ENCODE data around the gene ADGRA1.
"Not testable (repeated sequence)": the region's sequence is repeated elsewhere in the genome, so short reads cannot be mapped to it uniquely, and the experiment has no call there.

The ADGRA1 gene, protein sequence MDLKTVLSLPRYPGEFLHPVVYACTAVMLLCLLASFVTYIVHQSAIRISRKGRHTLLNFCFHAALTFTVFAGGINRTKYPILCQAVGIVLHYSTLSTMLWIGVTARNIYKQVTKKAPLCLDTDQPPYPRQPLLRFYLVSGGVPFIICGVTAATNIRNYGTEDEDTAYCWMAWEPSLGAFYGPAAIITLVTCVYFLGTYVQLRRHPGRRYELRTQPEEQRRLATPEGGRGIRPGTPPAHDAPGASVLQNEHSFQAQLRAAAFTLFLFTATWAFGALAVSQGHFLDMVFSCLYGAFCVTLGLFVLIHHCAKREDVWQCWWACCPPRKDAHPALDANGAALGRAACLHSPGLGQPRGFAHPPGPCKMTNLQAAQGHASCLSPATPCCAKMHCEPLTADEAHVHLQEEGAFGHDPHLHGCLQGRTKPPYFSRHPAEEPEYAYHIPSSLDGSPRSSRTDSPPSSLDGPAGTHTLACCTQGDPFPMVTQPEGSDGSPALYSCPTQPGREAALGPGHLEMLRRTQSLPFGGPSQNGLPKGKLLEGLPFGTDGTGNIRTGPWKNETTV

GRCh38 chr10:133087679-133088178 is at the start of gene ADGRA1:
Gene ADGRA1, plus strand, starts transcription at chr10:133087924. Its CDS starts 986 bp downstream, at chr10:133088910.
- DNase-seq (ENCODE audit: low read depth in 3 of 3, low spot score in 1 of 3) = no peak

- no peak for DNase-seq (ENCODE audit: low read depth in 3 of 3, low spot score in 1 of 3)
These were observed 49.5 kb upstream of the ADGRA1 start for GRCh38 chr10:133038036-133038823.

GRCh38 chr10:133039107-133039802 is 48.5 kb upstream of the ADGRA1 start:
- no peak for DNase-seq (ENCODE audit: low read depth in 3 of 3, low spot score in 1 of 3)

DNA sequence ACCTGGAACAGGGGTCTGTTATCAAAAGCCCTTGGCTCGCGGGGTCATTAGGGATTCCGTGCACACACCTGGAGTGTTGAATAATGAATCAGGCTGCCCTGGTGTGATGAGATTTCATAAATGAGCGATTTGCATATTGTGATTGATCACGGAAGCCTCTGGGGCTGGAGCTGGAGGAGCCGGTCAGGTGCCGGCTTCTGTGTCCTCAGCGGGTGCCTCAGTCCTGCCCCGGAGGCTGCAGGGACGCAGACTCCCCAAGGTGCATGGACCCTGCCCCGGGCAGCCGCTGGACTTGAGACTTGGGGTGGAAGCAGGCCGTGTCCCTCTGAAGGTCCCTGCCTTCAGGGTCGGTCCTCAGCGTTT is 47.9 kb upstream of the ADGRA1 start:
- no peak for DNase-seq (ENCODE audit: low read depth in 3 of 3, low spot score in 1 of 3)

- DNase-seq (ENCODE audit: low read depth in 3 of 3, low spot score in 1 of 3) = no peak
These were observed 47.5 kb upstream of the ADGRA1 start for GRCh38 chr10:133040198-133040597.

DNA sequence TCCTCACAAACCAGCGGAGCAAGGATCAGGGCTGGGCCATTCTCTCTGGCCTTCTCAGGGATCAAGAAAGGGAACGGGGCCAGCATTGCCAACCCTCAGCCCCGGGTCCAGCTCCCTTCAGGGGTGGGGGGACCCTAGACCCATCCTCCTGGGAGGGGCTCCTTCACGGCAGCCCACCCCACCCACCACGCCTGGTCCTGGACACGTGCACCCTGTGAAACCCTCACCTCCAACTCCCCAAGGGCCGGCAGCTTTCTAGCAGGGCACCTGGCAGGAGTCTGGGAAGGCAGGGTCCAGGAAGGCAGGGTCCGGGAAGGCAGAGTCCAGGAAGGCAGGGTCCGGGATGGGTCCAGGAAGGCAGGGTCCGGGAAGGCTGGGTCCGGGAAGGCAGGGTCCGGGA is 46.6 kb upstream of the ADGRA1 start:
- no peak for DNase-seq (ENCODE audit: low read depth in 3 of 3, low spot score in 1 of 3)

GRCh38 chr10:133042061-133042460 is 45.7 kb upstream of the ADGRA1 start:
- no peak for DNase-seq (ENCODE audit: low read depth in 3 of 3, low spot score in 1 of 3)

DNA sequence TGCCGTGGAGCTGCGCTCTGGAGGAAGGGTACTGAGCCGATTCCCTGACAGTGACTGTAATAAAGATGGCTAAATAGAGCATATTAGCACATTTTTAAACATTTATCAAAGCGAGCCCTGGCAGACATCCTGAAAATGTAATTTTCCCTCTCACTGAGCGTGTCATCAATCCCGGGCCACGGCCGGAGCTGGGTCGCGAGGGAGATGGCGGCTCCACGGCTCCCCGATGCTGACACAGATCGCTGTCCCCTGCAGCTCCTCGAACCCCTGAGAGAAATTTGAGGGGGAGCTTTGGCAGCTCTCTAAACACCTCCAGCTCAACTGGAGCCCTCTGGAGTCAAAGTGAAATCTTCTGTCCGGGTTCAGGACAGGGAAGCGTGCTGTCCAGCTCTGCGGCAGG is 44.9 kb upstream of the ADGRA1 start:
- DNase-seq (ENCODE audit: low read depth in 3 of 3, low spot score in 1 of 3) = no peak

DNA sequence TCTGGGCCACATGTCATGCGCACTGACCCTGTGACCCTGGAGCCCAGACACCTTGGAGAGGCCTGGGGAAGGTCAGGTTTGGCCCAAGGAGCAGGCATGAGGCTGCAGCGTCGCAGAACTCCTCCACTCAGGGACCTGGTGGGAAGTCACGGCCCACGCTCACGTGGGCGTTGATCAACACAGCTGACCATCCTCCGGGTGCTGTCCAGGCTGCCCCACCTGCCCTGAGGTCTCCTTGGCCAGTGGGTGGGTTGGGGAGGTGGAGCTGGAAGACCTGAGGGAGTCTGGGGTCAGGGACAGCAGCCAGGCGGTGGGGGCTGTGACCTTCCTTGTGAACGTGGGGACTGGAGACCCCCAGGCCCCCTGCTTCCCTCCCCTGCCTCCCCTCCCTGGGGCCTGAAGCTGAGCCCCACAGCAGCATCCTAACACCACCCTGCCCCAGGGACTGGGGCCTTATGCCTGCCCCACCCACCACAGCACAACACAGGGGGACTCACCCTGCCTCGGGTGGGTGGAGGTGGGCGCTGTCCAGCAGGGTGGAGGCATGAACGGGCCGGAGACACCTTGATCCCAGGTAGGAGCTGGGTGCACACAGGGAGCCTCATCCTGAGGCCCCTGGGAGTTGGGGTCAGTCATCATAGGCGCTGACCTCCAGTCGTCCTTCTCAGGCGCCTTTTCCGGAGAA is 44.0 kb upstream of the ADGRA1 start:
- DNase-seq (ENCODE audit: low read depth in 3 of 3, low spot score in 1 of 3) = no peak

DNA sequence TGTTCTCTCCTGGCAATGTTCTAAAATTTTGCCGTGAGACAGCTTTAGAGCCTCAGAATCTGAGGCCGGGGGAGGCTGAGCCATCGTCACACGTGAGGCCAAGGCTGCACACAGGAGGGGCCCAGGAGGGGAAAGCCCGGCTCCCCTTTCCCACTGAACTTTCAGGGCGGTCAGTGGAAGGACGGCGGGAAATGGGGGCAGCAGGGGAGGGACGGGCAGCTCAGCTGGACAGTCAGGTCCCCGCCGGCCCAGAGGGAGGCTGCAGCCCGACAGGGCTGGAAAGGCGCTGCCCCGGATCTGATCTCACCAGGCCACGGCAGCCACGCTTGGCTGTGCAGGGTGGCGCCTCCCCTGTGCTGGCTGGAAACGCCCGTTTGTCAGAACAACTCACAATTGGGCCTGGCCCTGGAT is 43.3 kb upstream of the ADGRA1 start:
- no peak for DNase-seq (ENCODE audit: low read depth in 3 of 3, low spot score in 1 of 3)

DNA sequence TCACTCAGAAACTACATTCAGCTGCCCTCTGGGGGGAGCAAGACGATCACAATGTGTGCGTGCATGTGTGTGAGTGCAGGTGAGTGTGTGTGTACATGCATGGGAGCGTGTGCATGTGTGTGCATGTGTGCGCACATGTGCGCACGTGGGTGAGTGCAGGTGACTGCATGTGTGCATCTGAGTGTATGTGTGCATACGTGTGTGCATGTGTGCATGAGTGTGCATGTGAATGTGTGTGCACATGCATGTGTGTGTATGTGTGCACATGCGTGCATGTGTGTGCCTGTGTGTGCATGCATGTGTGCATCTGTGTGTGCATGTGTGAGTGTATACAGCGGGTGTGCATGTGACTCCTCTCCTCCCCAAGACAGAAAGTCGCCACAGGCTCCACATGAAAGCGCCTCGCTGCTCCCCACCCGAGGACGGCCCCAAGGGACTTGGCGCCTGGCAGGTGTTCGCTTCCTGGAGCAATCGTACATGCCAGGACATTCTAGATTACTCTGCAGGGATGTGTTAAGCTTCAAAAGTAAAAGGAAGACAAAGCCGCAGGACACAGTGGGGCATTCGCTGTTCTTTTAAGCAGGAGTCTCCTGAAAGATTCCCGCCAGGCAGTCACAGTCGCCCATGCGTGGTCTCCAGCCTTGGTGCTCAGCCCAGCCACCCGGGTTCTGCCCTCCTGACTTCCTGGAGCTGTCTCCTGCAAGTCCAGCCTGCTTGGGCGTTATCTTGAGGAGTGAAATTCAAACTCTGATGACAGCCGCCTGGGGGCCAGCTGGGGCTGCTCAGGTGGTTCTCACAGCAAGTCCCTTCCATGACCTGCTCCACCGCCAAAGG is 42.0 kb upstream of the ADGRA1 start:
- DNase-seq (ENCODE audit: low read depth in 3 of 3, low spot score in 1 of 3) = no peak

GRCh38 chr10:133046390-133046765 is 41.3 kb upstream of the ADGRA1 start:
- no peak for DNase-seq (ENCODE audit: low read depth in 3 of 3, low spot score in 1 of 3)

- no peak for DNase-seq (ENCODE audit: low read depth in 3 of 3, low spot score in 1 of 3)
These were observed 40.1 kb upstream of the ADGRA1 start for GRCh38 chr10:133047526-133048123.

- DNase-seq (ENCODE audit: low read depth in 3 of 3, low spot score in 1 of 3) = no peak
These were observed 39.5 kb upstream of the ADGRA1 start for GRCh38 chr10:133048266-133048665.

DNA sequence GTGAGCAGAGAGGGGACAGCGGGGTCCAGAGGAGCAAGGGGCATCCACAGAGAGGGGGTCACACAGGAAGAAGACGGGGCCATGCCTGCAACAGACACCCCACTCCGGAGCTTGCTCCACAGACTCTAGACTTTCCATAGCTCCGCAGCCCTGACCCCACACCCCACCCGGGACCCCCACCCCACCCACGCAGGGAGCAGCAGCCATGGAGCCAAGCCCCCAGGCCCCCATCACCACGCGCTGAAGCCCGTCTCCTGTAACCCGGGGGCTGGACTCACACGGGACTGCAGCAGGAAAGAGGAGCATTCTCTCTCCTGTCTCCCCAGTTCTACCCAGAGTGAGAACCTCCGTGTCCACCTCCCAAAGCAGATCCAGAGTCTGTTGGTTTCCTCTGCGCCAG is 38.8 kb upstream of the ADGRA1 start:
- DNase-seq (ENCODE audit: low read depth in 3 of 3, low spot score in 1 of 3) = no peak

- DNase-seq (ENCODE audit: low read depth in 3 of 3, low spot score in 1 of 3) = no peak
These were observed 38.1 kb upstream of the ADGRA1 start for GRCh38 chr10:133049639-133050038.

DNA sequence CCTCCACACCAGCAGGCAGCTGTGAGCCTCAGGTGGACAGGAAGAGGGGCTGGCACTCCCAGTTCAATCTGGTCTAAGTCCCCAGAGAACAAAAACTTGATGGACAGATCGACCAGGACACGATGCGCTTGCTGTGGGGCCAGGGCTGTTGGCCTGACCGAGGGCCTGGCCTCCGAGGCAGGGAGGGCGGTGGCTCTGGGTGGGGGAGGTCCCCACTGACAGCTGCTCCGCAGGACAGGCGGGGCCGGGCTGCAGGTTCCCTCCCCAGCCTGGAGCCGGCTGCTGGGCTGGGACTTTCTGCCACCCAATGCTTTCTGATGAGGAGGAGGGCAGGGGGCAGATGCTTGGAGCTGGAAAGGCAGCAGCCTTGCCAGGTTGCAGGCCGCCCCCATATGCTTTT is 37.4 kb upstream of the ADGRA1 start:
- no peak for DNase-seq (ENCODE audit: low read depth in 3 of 3, low spot score in 1 of 3)

DNA sequence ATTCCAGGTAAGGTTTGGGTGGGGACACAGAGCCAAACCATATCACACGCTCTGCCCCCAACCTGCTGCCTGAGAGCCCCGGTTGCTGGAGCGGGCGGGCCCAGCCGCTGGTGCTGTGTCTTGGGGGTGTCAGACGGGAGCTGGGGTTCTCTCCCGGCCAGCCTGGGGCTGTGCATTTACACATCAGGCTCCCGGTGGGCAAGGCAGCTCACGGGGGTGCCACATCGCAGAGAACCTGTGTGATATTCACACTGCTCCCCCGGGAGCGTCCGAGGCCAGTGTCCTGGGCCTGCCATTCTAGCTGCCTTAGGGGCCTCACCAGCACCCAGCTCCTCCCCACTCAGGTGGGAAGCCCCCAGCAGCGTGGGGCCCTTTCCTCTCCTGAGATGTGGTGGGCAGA is 35.6 kb upstream of the ADGRA1 start:
- no peak for DNase-seq (ENCODE audit: low read depth in 3 of 3, low spot score in 1 of 3)

- not testable (repeated sequence) for DNase-seq (ENCODE audit: low read depth in 3 of 3, low spot score in 1 of 3)
These were observed 34.1 kb upstream of the ADGRA1 start for GRCh38 chr10:133053527-133054133.
